Measurements from ENCODE around the gene XKR3. TPM values are rescaled to one million over a fixed set of nuclear protein-coding genes. Genes with fewer than 3 reads are reported as not detected.

XKR3 gene
- total RNA-seq, 1 experiment from 2014 or later, result not detected

- Histone ChIP-seq H3K9me3 (ENCODE audit: control insufficient read depth, low read depth, low read length) (peaks cover 9% of the 10 kb centered on the region), H4K20me1 (ENCODE audit: control insufficient read depth, insufficient read depth, insufficient read length) (no peaks in the 10 kb centered on the region), H3K4me1 (ENCODE audit: insufficient read depth, low read length) (no peaks in the 10 kb centered on the region; the same call in 1 of the 2 replicates), H2BK20ac (ENCODE audit: low read depth, low read length, poor library complexity, severe bottlenecking) (no peak overlapping the region), H3K14ac (ENCODE audit: insufficient read depth, low read length) (no peak overlapping the region), H4K8ac (replicated peaks; ENCODE audit: insufficient read length, low read depth, low read length) (no peak overlapping the region), H3K79me2 (ENCODE audit: insufficient read depth, low read length) (no peaks in the 10 kb centered on the region), H3K27me3 (ENCODE audit: insufficient read depth, low read length) (no peaks in the 10 kb centered on the region), H3K18ac (ENCODE audit: insufficient read length, low read depth, low read length) (no peak overlapping the region), H3K9ac (ENCODE audit: extremely low read depth, insufficient read length, low read length) (no peak overlapping the region), H2AK5ac (ENCODE audit: insufficient read length, low read length) (no peak overlapping the region), H4K5ac (ENCODE audit: insufficient read length, low read depth, low read length) (no peak overlapping the region), H3K23ac (ENCODE audit: insufficient read length, low read depth, low read length) (no peak overlapping the region), H2BK12ac (ENCODE audit: insufficient read length, low read depth, low read length) (no peak overlapping the region), H3K79me1 (ENCODE audit: insufficient read depth, low read depth, low read length, poor library complexity, severe bottlenecking) (no peaks in the 10 kb centered on the region), H2BK15ac (ENCODE audit: low read depth, low read length) (no peak overlapping the region), H2AFZ (ENCODE audit: low read length) (no peak overlapping the region), H3K4ac (ENCODE audit: low read depth, low read length) (no peak overlapping the region), H3T11ph (ENCODE audit: low read length) (no peak overlapping the region), H2BK120ac (ENCODE audit: low read depth, low read length, poor library complexity, severe bottlenecking) (no peak overlapping the region), H3K4me2 (ENCODE audit: insufficient read depth, insufficient read length, low read length) (no peak overlapping the region), H4K91ac (ENCODE audit: insufficient read length, low read depth, low read length) (no peak overlapping the region), H3K23me2 (ENCODE audit: insufficient read length, low read depth, low read length, poor library complexity, severe bottlenecking) (no peaks in the 10 kb centered on the region), H3K56ac (ENCODE audit: insufficient read length, low read depth, low read length) (no peak overlapping the region), H3K27ac (ENCODE audit: insufficient read length, low read depth, low read length) (no peak overlapping the region), H2BK5ac (ENCODE audit: insufficient read length, low read length) (no peak overlapping the region)
- Mint-ChIP-seq H3K4me1 (peaks cover 0 to 8% of the 10 kb centered on the region in 2 experiments; a peak in 2 of 4 replicates), H3K9me3 (peaks cover 71 to 80% of the 10 kb centered on the region in 2 experiments), H3K27me3 (ENCODE audit: low read depth) (peaks cover 2% of the 10 kb centered on the region), H3K4me3 (no peak overlapping the region), H3K27ac (no peak overlapping the region), H3K36me3 (ENCODE audit: insufficient read depth in 1 of 3, low read depth in 3 of 3) (peaks cover 0 to 11% (median 4%) of the 10 kb centered on the region in 3 experiments; a peak in 3 of 7 replicates)
- TF ChIP-seq CTCF (conservative IDR thresholded peaks at IDR 0.05), result no peak
- no peak for DNase-seq
- no CpG with 5 or more reads among the region's 1 CpG for WGBS (ENCODE audit: extremely low coverage, insufficient read length, low lambda C conversion rate)
Observed at GRCh38 chr22:16847271-16847670, 22.1 kb upstream of the XKR3 start.

All from H9 (cell line).